WTC11 (cell line): ENCODE results near the gene ASTN2. TPM values are rescaled to one million over a fixed set of nuclear protein-coding genes. Genes with fewer than 3 reads are reported as not detected.

Source experiments
- ATAC-seq: fragments of 200-7000 bp; cut with Tn5 transposase; 2 replicates; pipeline ENCODE4 v1.10.0; 2021; ENCODE audit warnings: mild to moderate bottlenecking, moderate library complexity
- CTCF ChIA-PET: fragments of 300-600 bp; sonication (Branson Sonifier 250); formaldehyde crosslinking; loops from one replicate; lab custom pipeline; 2021; ENCODE audit warnings: antibody characterized with exemption; lab: Charles Lee
- POLR2A ChIA-PET: fragments of 350-600 bp; sonication (Branson Sonifier 250); formaldehyde crosslinking; loops from one replicate; lab custom pipeline; 2021; ENCODE audit warnings: antibody characterized with exemption; lab: Charles Lee
- DNase-seq: peaks from one replicate; pipeline ENCODE4 v3.0.0; 2021; ENCODE audit warnings: low spot score
- H3K27ac Mint-ChIP-seq: 2 replicates; pipeline ENCODE4 v1.8.0; 2021; ENCODE audit warnings: mixed read lengths
- H3K27me3 Mint-ChIP-seq: 2 replicates; pipeline ENCODE4 v1.8.0; 2021; ENCODE audit warnings: low read depth, mild to moderate bottlenecking, moderate library complexity, mixed read lengths
- H3K36me3 Mint-ChIP-seq: 2 replicates; pipeline ENCODE4 v1.8.0; 2021; ENCODE audit warnings: mixed read lengths
- H3K4me1 Mint-ChIP-seq: 2 replicates; pipeline ENCODE4 v1.8.0; 2022; ENCODE audit warnings: mixed read lengths
- H3K4me3 Mint-ChIP-seq: 2 replicates; pipeline ENCODE4 v1.8.0; 2021; ENCODE audit warnings: mild to moderate bottlenecking, moderate library complexity, mixed read lengths
- H3K9me3 Mint-ChIP-seq: 2 replicates; pipeline ENCODE4 v1.8.0; 2021; ENCODE audit warnings: mixed read lengths
- ETV6 ChIP-seq: sonication (generic); formaldehyde crosslinking; IDR thresholded peaks from 2 replicates; pipeline ENCODE4 v1.8.1; 2022; ENCODE audit warnings: mild to moderate bottlenecking, missing genetic modification reagents
- FOXK1 ChIP-seq: sonication (generic); formaldehyde crosslinking; IDR thresholded peaks from 2 replicates; pipeline ENCODE4 v1.8.0; 2022; ENCODE audit warnings: mild to moderate bottlenecking, moderate library complexity, missing genetic modification reagents
- GABPB1 ChIP-seq: sonication (generic); formaldehyde crosslinking; IDR thresholded peaks from 2 replicates; pipeline ENCODE4 v1.8.1; 2023; ENCODE audit warnings: mild to moderate bottlenecking, missing genetic modification reagents
- GRHL2 ChIP-seq: fragments of 250-450 bp; sonication (Bioruptor Pico); IDR thresholded peaks from 2 replicates; pipeline ENCODE4 v1.8.0; 2022; ENCODE audit warnings: mild to moderate bottlenecking, moderate library complexity; ENCODE audit not compliant: insufficient replicate concordance, severe bottlenecking
- GTF2I ChIP-seq: fragments of 250-450 bp; sonication (Bioruptor Pico); conservative IDR thresholded peaks from 2 replicates; pipeline ENCODE4 v1.4.0; 2021; ENCODE audit warnings: mild to moderate bottlenecking
- JUN ChIP-seq: sonication (generic); formaldehyde crosslinking; IDR thresholded peaks from 2 replicates; pipeline ENCODE4 v1.8.0; 2023; ENCODE audit warnings: mild to moderate bottlenecking, missing genetic modification reagents
- NFYB ChIP-seq: sonication (generic); formaldehyde crosslinking; conservative IDR thresholded peaks from 2 replicates; pipeline ENCODE4 v1.8.0; 2022; ENCODE audit warnings: low read depth, missing genetic modification reagents
- NR1H2 ChIP-seq: sonication (generic); formaldehyde crosslinking; IDR thresholded peaks from 2 replicates; pipeline ENCODE4 v1.9.0; 2021; ENCODE audit warnings: mild to moderate bottlenecking, moderate library complexity, missing genetic modification reagents
- NR3C1 ChIP-seq: sonication (generic); formaldehyde crosslinking; conservative IDR thresholded peaks from 2 replicates; pipeline ENCODE4 v1.8.1; 2023; ENCODE audit warnings: low read depth, mild to moderate bottlenecking, missing genetic modification reagents
- TCF7 ChIP-seq: sonication (generic); formaldehyde crosslinking; IDR thresholded peaks from 2 replicates; pipeline ENCODE4 v1.8.0; 2022; ENCODE audit warnings: mild to moderate bottlenecking, low read depth, missing genetic modification reagents, moderate library complexity
- TEAD1 ChIP-seq: sonication (generic); formaldehyde crosslinking; IDR thresholded peaks from 2 replicates; pipeline ENCODE4 v1.8.0; 2022; ENCODE audit warnings: mild to moderate bottlenecking, missing genetic modification reagents
- TP53 ChIP-seq: sonication (generic); formaldehyde crosslinking; IDR thresholded peaks from 2 replicates; pipeline ENCODE4 v1.8.1; 2023; ENCODE audit warnings: mild to moderate bottlenecking, missing genetic modification reagents
- ZNF121 ChIP-seq: sonication (generic); formaldehyde crosslinking; IDR thresholded peaks from 2 replicates; pipeline ENCODE4 v1.8.0; 2023; ENCODE audit warnings: missing genetic modification reagents
- ZNF138 ChIP-seq: sonication (generic); formaldehyde crosslinking; conservative IDR thresholded peaks from 2 replicates; pipeline ENCODE4 v1.8.1; 2022; ENCODE audit warnings: mild to moderate bottlenecking, moderate library complexity, missing genetic modification reagents
- ZNF423 ChIP-seq: fragments of 250-450 bp; sonication (Bioruptor Pico); IDR thresholded peaks from 2 replicates; pipeline ENCODE4 v2.1.2; 2022; ENCODE audit warnings: mild to moderate bottlenecking, moderate library complexity
- total RNA-seq: library from RNA; stranded (reverse); gene quantifications from 3 replicates; pipeline ENCODE4 v1.2.3, GENCODE V29; 2021
- TF ChIP-seq, protein P1 (sequence below): sonication (generic); formaldehyde crosslinking; IDR thresholded peaks from 2 replicates; pipeline ENCODE4 v1.8.1; 2022; ENCODE audit warnings: low read depth, missing genetic modification reagents, borderline replicate concordance
- TF ChIP-seq, protein P2 (sequence below): sonication (generic); formaldehyde crosslinking; IDR thresholded peaks from 2 replicates; pipeline ENCODE4 v1.8.0; 2022; ENCODE audit warnings: mild to moderate bottlenecking, missing genetic modification reagents
- TF ChIP-seq, protein P3 (sequence below): sonication (generic); formaldehyde crosslinking; IDR thresholded peaks from 2 replicates; pipeline ENCODE4 v1.8.1; 2023; ENCODE audit warnings: mild to moderate bottlenecking, missing genetic modification reagents, moderate library complexity
- TF ChIP-seq, protein P4 (sequence below): fragments of 250-450 bp; sonication (Bioruptor Pico); IDR thresholded peaks from 2 replicates; pipeline ENCODE4 v1.9.0; 2021; ENCODE audit warnings: mild to moderate bottlenecking, borderline replicate concordance
- TF ChIP-seq, protein P5 (sequence below): sonication (generic); formaldehyde crosslinking; IDR thresholded peaks from 2 replicates; pipeline ENCODE4 v1.8.1; 2022; ENCODE audit warnings: low read depth, mild to moderate bottlenecking, moderate library complexity, missing genetic modification reagents, borderline replicate concordance
- TF ChIP-seq, protein P6 (sequence below): sonication (generic); formaldehyde crosslinking; conservative IDR thresholded peaks from 2 replicates; pipeline ENCODE4 v1.8.1; 2022; ENCODE audit warnings: mild to moderate bottlenecking, missing genetic modification reagents
- TF ChIP-seq, protein P7 (sequence below): sonication (generic); formaldehyde crosslinking; IDR thresholded peaks from 2 replicates; pipeline ENCODE4 v1.8.0; 2023; ENCODE audit warnings: missing genetic modification reagents, mild to moderate bottlenecking, borderline replicate concordance

ASTN2 gene
- total RNA-seq, 1 experiment from 2014 or later: 16.2 TPM

DNA sequence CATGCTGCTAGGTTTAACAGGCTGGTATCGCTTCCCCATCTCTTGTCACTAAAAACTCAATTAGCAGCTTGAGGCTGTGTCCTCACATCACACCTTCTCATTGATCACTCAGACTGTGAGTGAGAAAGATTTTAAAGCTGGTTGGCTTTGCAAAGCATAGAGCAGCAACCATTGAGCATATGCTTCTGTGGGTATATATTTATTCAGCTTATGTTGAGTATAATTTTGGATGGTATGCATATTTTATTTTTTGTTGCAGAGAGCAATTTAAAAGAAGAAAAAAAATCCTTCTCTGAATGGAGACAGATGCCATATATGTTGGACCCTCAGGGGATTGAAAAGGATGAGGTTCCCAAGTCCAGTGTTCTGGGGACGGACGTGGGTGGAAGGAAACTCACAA lies 565.1 kb downstream of the ASTN2 start:
- DNase-seq: no peak
- Mint-ChIP-seq H3K4me1 (no peaks in the 10 kb centered on the region), H3K9me3 (no peaks in the 10 kb centered on the region), H3K36me3 (no peaks in the 10 kb centered on the region)
- POLR2A ChIA-PET: no interaction called here
- TF ChIP-seq, protein P1, sequence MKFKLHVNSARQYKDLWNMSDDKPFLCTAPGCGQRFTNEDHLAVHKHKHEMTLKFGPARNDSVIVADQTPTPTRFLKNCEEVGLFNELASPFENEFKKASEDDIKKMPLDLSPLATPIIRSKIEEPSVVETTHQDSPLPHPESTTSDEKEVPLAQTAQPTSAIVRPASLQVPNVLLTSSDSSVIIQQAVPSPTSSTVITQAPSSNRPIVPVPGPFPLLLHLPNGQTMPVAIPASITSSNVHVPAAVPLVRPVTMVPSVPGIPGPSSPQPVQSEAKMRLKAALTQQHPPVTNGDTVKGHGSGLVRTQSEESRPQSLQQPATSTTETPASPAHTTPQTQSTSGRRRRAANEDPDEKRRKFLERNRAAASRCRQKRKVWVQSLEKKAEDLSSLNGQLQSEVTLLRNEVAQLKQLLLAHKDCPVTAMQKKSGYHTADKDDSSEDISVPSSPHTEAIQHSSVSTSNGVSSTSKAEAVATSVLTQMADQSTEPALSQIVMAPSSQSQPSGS (CRISPR knock-in tag): no peak
- TF ChIP-seq NFYB (no peak), ZNF423 (no peak)
- TF ChIP-seq, all 79 proteins: peak for 0
- no peak for ATAC-seq
- Mint-ChIP-seq H3K27me3 (no peaks in the 10 kb centered on the region; the same call in 1 of the 2 replicates), H3K27ac (no peak overlapping the region), H3K4me3 (no peak overlapping the region)
- CTCF ChIA-PET: interaction anchor here (4.0 kb wide), 1 partner anchor 11 kb away, joined by 14 read pairs; no protein-coding TSS in a partner anchor

DNA sequence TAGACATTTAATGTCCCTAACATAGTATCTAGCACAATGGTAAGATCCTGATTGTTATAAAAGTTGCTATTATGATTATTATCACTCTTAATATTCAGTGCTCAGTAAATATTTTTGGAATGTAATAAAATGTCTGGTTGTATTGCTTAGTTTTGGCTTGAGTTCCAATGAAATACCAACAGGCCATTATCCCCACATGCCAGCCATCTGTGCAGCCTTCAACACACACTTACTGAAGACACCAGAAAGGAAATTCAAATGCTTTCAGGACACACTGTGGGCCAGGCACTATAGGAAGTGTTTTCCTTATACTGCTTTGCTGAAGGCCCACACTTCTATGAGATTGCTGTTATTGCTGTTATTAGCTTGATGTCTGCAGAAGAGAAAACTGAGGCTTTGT lies 570.2 kb downstream of the ASTN2 start:
- DNase-seq (no peak), ATAC-seq (no peak)
- ChIA-PET CTCF (interaction anchor here (5.4 kb wide), 1 partner anchor 16 kb away, joined by 67 read pairs; no protein-coding TSS in a partner anchor), POLR2A (no interaction called here)
- Mint-ChIP-seq H3K9me3 (0 out of 2 replicates have a peak, but pooled peaks cover 3% of the 10 kb centered on the region), H3K27me3 (no peaks in the 10 kb centered on the region; the same call in 1 of the 2 replicates), H3K4me3 (no peak overlapping the region), H3K4me1 (peaks cover 26% of the 10 kb centered on the region), H3K27ac (no peak overlapping the region), H3K36me3 (peaks cover 7% of the 10 kb centered on the region; the same call in 1 of the 2 replicates)
- TF ChIP-seq GRHL2 (CRISPR knock-in tag) (no peak), GTF2I (CRISPR knock-in tag) (no peak), NR3C1 (no peak), FOXK1 (CRISPR knock-in tag) (no peak), TEAD1 (no peak), NR1H2 (no peak), GABPB1 (CRISPR knock-in tag) (no peak), ZNF138 (CRISPR knock-in tag) (no peak), JUN (CRISPR knock-in tag) (no peak), ZNF121 (CRISPR knock-in tag) (no peak), ETV6 (CRISPR knock-in tag) (no peak), TP53 (CRISPR knock-in tag) (no peak), TCF7 (CRISPR knock-in tag) (no peak)
- TF ChIP-seq, protein P2, sequence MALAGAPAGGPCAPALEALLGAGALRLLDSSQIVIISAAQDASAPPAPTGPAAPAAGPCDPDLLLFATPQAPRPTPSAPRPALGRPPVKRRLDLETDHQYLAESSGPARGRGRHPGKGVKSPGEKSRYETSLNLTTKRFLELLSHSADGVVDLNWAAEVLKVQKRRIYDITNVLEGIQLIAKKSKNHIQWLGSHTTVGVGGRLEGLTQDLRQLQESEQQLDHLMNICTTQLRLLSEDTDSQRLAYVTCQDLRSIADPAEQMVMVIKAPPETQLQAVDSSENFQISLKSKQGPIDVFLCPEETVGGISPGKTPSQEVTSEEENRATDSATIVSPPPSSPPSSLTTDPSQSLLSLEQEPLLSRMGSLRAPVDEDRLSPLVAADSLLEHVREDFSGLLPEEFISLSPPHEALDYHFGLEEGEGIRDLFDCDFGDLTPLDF (CRISPR knock-in tag): no peak
- TF ChIP-seq, protein P3, sequence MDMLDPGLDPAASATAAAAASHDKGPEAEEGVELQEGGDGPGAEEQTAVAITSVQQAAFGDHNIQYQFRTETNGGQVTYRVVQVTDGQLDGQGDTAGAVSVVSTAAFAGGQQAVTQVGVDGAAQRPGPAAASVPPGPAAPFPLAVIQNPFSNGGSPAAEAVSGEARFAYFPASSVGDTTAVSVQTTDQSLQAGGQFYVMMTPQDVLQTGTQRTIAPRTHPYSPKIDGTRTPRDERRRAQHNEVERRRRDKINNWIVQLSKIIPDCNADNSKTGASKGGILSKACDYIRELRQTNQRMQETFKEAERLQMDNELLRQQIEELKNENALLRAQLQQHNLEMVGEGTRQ (CRISPR knock-in tag): no peak
- TF ChIP-seq, protein P4, sequence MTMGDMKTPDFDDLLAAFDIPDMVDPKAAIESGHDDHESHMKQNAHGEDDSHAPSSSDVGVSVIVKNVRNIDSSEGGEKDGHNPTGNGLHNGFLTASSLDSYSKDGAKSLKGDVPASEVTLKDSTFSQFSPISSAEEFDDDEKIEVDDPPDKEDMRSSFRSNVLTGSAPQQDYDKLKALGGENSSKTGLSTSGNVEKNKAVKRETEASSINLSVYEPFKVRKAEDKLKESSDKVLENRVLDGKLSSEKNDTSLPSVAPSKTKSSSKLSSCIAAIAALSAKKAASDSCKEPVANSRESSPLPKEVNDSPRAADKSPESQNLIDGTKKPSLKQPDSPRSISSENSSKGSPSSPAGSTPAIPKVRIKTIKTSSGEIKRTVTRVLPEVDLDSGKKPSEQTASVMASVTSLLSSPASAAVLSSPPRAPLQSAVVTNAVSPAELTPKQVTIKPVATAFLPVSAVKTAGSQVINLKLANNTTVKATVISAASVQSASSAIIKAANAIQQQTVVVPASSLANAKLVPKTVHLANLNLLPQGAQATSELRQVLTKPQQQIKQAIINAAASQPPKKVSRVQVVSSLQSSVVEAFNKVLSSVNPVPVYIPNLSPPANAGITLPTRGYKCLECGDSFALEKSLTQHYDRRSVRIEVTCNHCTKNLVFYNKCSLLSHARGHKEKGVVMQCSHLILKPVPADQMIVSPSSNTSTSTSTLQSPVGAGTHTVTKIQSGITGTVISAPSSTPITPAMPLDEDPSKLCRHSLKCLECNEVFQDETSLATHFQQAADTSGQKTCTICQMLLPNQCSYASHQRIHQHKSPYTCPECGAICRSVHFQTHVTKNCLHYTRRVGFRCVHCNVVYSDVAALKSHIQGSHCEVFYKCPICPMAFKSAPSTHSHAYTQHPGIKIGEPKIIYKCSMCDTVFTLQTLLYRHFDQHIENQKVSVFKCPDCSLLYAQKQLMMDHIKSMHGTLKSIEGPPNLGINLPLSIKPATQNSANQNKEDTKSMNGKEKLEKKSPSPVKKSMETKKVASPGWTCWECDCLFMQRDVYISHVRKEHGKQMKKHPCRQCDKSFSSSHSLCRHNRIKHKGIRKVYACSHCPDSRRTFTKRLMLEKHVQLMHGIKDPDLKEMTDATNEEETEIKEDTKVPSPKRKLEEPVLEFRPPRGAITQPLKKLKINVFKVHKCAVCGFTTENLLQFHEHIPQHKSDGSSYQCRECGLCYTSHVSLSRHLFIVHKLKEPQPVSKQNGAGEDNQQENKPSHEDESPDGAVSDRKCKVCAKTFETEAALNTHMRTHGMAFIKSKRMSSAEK (CRISPR knock-in tag): no peak
- TF ChIP-seq, protein P5, sequence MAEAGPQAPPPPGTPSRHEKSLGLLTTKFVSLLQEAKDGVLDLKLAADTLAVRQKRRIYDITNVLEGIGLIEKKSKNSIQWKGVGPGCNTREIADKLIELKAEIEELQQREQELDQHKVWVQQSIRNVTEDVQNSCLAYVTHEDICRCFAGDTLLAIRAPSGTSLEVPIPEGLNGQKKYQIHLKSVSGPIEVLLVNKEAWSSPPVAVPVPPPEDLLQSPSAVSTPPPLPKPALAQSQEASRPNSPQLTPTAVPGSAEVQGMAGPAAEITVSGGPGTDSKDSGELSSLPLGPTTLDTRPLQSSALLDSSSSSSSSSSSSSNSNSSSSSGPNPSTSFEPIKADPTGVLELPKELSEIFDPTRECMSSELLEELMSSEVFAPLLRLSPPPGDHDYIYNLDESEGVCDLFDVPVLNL (CRISPR knock-in tag): no peak
- TF ChIP-seq, protein P6, sequence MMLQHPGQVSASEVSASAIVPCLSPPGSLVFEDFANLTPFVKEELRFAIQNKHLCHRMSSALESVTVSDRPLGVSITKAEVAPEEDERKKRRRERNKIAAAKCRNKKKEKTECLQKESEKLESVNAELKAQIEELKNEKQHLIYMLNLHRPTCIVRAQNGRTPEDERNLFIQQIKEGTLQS (CRISPR knock-in tag): no peak
- TF ChIP-seq, protein P7, sequence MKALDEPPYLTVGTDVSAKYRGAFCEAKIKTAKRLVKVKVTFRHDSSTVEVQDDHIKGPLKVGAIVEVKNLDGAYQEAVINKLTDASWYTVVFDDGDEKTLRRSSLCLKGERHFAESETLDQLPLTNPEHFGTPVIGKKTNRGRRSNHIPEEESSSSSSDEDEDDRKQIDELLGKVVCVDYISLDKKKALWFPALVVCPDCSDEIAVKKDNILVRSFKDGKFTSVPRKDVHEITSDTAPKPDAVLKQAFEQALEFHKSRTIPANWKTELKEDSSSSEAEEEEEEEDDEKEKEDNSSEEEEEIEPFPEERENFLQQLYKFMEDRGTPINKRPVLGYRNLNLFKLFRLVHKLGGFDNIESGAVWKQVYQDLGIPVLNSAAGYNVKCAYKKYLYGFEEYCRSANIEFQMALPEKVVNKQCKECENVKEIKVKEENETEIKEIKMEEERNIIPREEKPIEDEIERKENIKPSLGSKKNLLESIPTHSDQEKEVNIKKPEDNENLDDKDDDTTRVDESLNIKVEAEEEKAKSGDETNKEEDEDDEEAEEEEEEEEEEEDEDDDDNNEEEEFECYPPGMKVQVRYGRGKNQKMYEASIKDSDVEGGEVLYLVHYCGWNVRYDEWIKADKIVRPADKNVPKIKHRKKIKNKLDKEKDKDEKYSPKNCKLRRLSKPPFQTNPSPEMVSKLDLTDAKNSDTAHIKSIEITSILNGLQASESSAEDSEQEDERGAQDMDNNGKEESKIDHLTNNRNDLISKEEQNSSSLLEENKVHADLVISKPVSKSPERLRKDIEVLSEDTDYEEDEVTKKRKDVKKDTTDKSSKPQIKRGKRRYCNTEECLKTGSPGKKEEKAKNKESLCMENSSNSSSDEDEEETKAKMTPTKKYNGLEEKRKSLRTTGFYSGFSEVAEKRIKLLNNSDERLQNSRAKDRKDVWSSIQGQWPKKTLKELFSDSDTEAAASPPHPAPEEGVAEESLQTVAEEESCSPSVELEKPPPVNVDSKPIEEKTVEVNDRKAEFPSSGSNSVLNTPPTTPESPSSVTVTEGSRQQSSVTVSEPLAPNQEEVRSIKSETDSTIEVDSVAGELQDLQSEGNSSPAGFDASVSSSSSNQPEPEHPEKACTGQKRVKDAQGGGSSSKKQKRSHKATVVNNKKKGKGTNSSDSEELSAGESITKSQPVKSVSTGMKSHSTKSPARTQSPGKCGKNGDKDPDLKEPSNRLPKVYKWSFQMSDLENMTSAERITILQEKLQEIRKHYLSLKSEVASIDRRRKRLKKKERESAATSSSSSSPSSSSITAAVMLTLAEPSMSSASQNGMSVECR (CRISPR knock-in tag): no peak
